OCI-LY1 (cell line): ENCODE measurements around the gene OTOL1.

Experiments used
- EZH2 ChIP-seq: fragments of 200-600 bp; sonication (generic), shearing (Covaris generic); IDR thresholded peaks from 2 replicates; pipeline ENCODE4 v1.8.0; 2017; ENCODE audit warnings: borderline replicate concordance, mixed run types, mild to moderate bottlenecking, antibody characterized with exemption, low read length, moderate library complexity, mixed read lengths
- TF ChIP-seq, protein P1 (sequence below): fragments of 200-600 bp; sonication (generic), shearing (Covaris generic); IDR thresholded peaks from 2 replicates; pipeline ENCODE4 v1.5.1; 2017; ENCODE audit warnings: mild to moderate bottlenecking, antibody characterized with exemption, low read length, moderate library complexity, mixed read lengths

DNA sequence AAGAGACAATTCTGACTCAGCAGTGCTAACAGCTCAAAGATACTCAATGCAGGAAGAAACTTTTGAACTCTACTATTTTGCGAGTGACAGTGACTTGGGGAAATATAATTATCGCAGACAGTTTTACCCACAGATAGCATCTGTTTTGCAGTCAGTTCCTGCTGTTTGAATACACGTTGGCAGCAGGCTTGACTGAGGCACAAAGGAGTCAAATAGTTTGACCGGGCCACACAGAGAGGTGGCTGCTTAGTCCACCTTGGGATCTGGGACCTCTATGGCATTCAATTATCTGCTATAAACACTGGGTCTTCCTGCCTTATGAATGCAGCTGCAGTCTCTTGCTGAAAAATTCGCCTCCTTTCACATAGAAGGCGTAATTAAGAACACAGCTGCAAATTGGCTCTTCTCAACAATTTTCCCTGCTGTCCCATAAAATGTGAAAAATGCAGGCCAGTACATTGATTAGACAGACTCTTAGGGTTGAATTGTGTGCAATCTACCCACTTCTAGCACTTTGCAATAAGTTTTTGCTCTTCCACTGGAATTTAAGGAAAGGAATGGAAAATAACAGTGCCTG lies 56.5 kb downstream of the OTOL1 start:
- TF ChIP-seq, protein P1, sequence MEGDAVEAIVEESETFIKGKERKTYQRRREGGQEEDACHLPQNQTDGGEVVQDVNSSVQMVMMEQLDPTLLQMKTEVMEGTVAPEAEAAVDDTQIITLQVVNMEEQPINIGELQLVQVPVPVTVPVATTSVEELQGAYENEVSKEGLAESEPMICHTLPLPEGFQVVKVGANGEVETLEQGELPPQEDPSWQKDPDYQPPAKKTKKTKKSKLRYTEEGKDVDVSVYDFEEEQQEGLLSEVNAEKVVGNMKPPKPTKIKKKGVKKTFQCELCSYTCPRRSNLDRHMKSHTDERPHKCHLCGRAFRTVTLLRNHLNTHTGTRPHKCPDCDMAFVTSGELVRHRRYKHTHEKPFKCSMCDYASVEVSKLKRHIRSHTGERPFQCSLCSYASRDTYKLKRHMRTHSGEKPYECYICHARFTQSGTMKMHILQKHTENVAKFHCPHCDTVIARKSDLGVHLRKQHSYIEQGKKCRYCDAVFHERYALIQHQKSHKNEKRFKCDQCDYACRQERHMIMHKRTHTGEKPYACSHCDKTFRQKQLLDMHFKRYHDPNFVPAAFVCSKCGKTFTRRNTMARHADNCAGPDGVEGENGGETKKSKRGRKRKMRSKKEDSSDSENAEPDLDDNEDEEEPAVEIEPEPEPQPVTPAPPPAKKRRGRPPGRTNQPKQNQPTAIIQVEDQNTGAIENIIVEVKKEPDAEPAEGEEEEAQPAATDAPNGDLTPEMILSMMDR = no peak
- TF ChIP-seq EZH2 = no peak
